ENCODE measurements around the gene SPSB3. TPM values are rescaled to one million over a fixed set of nuclear protein-coding genes. Genes with fewer than 3 reads are reported as not detected.

SPSB3 gene
- total and polyA plus RNA-seq, 2 of the 13 experiments (the other 11 are each of a cell fraction or from before 2014, with no cell fraction given) = 13.2 to 21.9 TPM

- peaks cover 54% of the 10 kb centered on the region for H3K4me1 ChIP-seq (ENCODE audit: insufficient read depth, low read length)
- WGBS (ENCODE audit: low lambda C conversion rate) = 0% methylated on average over 3 of the region's 104 CpGs
- FAIRE-seq = peak; percentile 77
- TF ChIP-seq HINFP (CRISPR knock-in tag; IDR thresholded peaks at IDR 0.05; ENCODE audit: low read depth) (peak; percentile 82; the same call in 1 of the 2 replicates), ZNF468 (CRISPR knock-in tag; IDR thresholded peaks at IDR 0.05) (peak; percentile 77; the same call in 1 of the 2 replicates), ELF4 (CRISPR knock-in tag; IDR thresholded peaks at IDR 0.05; ENCODE audit: borderline replicate concordance) (peak; percentile 51; the same call in 1 of the 2 replicates), EZH2 (conservative IDR thresholded peaks at IDR 0.05; ENCODE audit: low read depth, low read length) (no peak), ZSCAN20 (CRISPR knock-in tag; IDR thresholded peaks at IDR 0.05; ENCODE audit: borderline replicate concordance) (no peak), ZNF619 (CRISPR knock-in tag; IDR thresholded peaks at IDR 0.05) (no peak), KDM6A (CRISPR knock-in tag; IDR thresholded peaks at IDR 0.05; ENCODE audit: low read depth) (no peak), HDAC2 (CRISPR knock-in tag; IDR thresholded peaks at IDR 0.05) (peak; percentile 96), ZNF564 (CRISPR knock-in tag; IDR thresholded peaks at IDR 0.05) (peak; percentile 87), ZNF317 (CRISPR knock-in tag; IDR thresholded peaks at IDR 0.05) (peak; percentile 77), ZNF562 (CRISPR knock-in tag; IDR thresholded peaks at IDR 0.05; ENCODE audit: borderline replicate concordance) (no peak), CC2D1A (CRISPR knock-in tag; IDR thresholded peaks at IDR 0.05) (no peak)
- TF ChIP-seq, protein P1, sequence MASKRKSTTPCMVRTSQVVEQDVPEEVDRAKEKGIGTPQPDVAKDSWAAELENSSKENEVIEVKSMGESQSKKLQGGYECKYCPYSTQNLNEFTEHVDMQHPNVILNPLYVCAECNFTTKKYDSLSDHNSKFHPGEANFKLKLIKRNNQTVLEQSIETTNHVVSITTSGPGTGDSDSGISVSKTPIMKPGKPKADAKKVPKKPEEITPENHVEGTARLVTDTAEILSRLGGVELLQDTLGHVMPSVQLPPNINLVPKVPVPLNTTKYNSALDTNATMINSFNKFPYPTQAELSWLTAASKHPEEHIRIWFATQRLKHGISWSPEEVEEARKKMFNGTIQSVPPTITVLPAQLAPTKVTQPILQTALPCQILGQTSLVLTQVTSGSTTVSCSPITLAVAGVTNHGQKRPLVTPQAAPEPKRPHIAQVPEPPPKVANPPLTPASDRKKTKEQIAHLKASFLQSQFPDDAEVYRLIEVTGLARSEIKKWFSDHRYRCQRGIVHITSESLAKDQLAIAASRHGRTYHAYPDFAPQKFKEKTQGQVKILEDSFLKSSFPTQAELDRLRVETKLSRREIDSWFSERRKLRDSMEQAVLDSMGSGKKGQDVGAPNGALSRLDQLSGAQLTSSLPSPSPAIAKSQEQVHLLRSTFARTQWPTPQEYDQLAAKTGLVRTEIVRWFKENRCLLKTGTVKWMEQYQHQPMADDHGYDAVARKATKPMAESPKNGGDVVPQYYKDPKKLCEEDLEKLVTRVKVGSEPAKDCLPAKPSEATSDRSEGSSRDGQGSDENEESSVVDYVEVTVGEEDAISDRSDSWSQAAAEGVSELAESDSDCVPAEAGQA (IDR thresholded peaks at IDR 0.05; ENCODE audit: low read depth) = peak; percentile 80
- TF ChIP-seq, protein P1 (CRISPR knock-in tag; IDR thresholded peaks at IDR 0.05; ENCODE audit: borderline replicate concordance) = no peak; the same call in 1 of the 2 replicates
- TF ChIP-seq, protein P2, sequence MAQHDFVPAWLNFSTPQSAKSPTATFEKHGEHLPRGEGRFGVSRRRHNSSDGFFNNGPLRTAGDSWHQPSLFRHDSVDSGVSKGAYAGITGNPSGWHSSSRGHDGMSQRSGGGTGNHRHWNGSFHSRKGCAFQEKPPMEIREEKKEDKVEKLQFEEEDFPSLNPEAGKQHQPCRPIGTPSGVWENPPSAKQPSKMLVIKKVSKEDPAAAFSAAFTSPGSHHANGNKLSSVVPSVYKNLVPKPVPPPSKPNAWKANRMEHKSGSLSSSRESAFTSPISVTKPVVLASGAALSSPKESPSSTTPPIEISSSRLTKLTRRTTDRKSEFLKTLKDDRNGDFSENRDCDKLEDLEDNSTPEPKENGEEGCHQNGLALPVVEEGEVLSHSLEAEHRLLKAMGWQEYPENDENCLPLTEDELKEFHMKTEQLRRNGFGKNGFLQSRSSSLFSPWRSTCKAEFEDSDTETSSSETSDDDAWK (CRISPR knock-in tag; IDR thresholded peaks at IDR 0.05) = no peak
These were observed 44.6 kb upstream of the SPSB3 start, which contains the start of the genes FAHD1 and HAGH for GRCh38 chr16:1826691-1827573. Gene FAHD1, plus strand, starts transcription at chr16:1827206. Its CDS starts 33 bp downstream, at chr16:1827239. Gene HAGH, minus strand, starts transcription at chr16:1826825. Its CDS starts 38 bp downstream, at chr16:1826787.

More at GRCh38 chr16:1826691-1827573, 44.6 kb upstream of the SPSB3 start, which contains the start of the genes FAHD1 and HAGH:
- H3K27ac ChIP-seq (ENCODE audit: extremely low read length, insufficient read depth, low read length) = peak within 1 kb of the TSS; percentile 93
- POLR2A ChIA-PET = interaction anchor here (0.9 to 5.7 kb wide), 16 partner anchors 33 to 328 kb away, joined by 3 to 49 read pairs (median 4); partner anchors contain the start of genes EME2, IFT140, MRPS34 and NME3
- in situ Hi-C loops (cut with HindIII; ENCODE audit: extremely low pct_ligation_motif_present, low pct_unique_long_range_greater_than_20kb) (no loop called here), intact Hi-C loops (cut with micrococcal nuclease; ENCODE audit: unreplicated experiment) (loop anchor here (5.0 kb wide), 1 partner anchor 45 kb away; the partner anchor contains the start of genes NUBP2 and SPSB3)
- no TSS peak for BruUV-seq (replicated peaks)
- peak within 1 kb of the TSS; percentile 84 for H3K9ac ChIP-seq (ENCODE audit: insufficient read depth, low read depth, low read length)
- H4K20me1 ChIP-seq (ENCODE audit: insufficient read depth, low read length) = peaks cover 5% of the 10 kb centered on the region; the same call in 1 of the 2 replicates
- peak within 1 kb of the TSS; percentile 81 for H3K4me2 ChIP-seq (ENCODE audit: low read depth, low read length)
- H2AFZ ChIP-seq (ENCODE audit: low read length) = no peak within 1 kb of the TSS
- CTCF ChIA-PET (ENCODE audit: low intra/inter-chr PET ratio, low total read pairs) = no interaction called here
- DNase-seq (ENCODE audit: low spot score) = peak; percentile 88
- peaks cover 62% of the 10 kb centered on the region for H3K79me2 ChIP-seq (ENCODE audit: insufficient read depth, low read length)
- H3K9me3 ChIP-seq (ENCODE audit: low read length) = no peaks in the 10 kb centered on the region
- no peaks in the 10 kb centered on the region; a peak in 1 of 5 replicates for H3K27me3 ChIP-seq (ENCODE audit: control insufficient read depth in 1 of 2, insufficient read depth in 2 of 2, low read length in 2 of 2)
- peak within 1 kb of the TSS; percentile 72 to 97 (median 92) for H3K4me3 ChIP-seq (replicated peaks in 1 of 3; ENCODE audit: insufficient read depth in 1 of 3, low read depth in 2 of 3, low read length in 3 of 3)
- peak; percentile 77 for ATAC-seq
- peaks cover 6 to 10% of the 10 kb centered on the region in 2 experiments; a peak in 4 of 5 replicates for H3K36me3 ChIP-seq (replicated peaks in 1 of 2; ENCODE audit: control insufficient read depth in 1 of 2, insufficient read depth in 2 of 2, low read length in 2 of 2)

Measured in HepG2 (cell line).